22Rv1 (cell line): ENCODE measurements around the gene DCT.

Experiments used
- ZFX ChIP-seq: fragments of 450-650 bp; IDR thresholded peaks from 2 replicates; pipeline ENCODE4 v1.6.1; 2017; ENCODE audit warnings: antibody characterized with exemption, borderline replicate concordance
- TF ChIP-seq, protein P1 (sequence below): fragments of 450-650 bp; IDR thresholded peaks from 2 replicates; pipeline ENCODE4 v1.5.1; 2017; ENCODE audit warnings: mild to moderate bottlenecking

DNA sequence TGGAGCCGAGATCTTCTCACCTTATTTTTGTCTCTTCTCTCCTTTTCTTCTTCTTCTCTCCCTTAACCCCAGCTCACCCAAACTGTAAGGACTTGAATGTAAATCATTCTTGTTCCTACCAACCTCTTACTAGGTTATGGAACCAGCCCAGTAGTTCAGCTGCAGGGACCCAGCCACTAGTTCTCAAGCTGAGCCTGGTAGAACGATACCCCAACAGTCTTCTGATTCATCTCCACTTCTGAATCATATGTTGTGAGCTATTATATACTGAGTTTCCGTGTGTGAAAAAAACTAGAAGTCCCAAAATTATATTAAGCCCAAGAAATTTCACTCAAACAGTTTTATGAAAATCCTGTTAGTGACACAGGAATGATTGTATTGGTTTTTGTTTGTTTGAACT is 67.7 kb downstream of the DCT start:
- TF ChIP-seq, protein P1, sequence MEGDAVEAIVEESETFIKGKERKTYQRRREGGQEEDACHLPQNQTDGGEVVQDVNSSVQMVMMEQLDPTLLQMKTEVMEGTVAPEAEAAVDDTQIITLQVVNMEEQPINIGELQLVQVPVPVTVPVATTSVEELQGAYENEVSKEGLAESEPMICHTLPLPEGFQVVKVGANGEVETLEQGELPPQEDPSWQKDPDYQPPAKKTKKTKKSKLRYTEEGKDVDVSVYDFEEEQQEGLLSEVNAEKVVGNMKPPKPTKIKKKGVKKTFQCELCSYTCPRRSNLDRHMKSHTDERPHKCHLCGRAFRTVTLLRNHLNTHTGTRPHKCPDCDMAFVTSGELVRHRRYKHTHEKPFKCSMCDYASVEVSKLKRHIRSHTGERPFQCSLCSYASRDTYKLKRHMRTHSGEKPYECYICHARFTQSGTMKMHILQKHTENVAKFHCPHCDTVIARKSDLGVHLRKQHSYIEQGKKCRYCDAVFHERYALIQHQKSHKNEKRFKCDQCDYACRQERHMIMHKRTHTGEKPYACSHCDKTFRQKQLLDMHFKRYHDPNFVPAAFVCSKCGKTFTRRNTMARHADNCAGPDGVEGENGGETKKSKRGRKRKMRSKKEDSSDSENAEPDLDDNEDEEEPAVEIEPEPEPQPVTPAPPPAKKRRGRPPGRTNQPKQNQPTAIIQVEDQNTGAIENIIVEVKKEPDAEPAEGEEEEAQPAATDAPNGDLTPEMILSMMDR, result no peak
- no peak for TF ChIP-seq ZFX
